GM21390 (cell line): ENCODE results near the gene CTTNBP2.

Experiments used
- ATAC-seq: cut with Tn5 transposase; IDR thresholded peaks from one replicate; pipeline ENCODE4 v1.9.1; 2021; ENCODE audit not compliant: unreplicated experiment

The CTTNBP2 gene

DNA sequence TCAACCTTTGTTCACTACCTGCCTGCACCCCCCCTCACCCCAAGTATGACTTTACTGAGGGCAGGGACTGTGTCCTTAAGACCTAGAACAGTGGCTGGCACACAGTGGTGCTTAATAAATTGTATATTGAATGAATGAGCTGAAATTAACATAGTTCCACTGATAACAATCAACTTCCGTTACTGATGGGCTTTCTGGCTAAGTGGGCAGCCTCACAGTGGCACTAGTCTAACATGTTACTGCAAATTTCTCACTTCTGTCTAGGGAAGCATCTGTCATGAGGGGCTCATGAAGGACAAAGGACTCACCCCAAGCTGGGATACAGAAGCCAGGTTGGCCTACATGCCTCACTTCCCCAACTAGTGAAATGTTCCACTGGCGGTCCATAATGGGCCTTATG is 79.3 kb downstream of the CTTNBP2 start:
- no peak for ATAC-seq

- no peak for ATAC-seq
Measured at GRCh38 chr7:117793521-117793920, 79.7 kb downstream of the CTTNBP2 start.

GRCh38 chr7:117791877-117792780 is 81.1 kb downstream of the CTTNBP2 start:
- ATAC-seq: peak; percentile 75

GRCh38 chr7:117790731-117791130 is 82.5 kb downstream of the CTTNBP2 start:
- no peak for ATAC-seq

DNA sequence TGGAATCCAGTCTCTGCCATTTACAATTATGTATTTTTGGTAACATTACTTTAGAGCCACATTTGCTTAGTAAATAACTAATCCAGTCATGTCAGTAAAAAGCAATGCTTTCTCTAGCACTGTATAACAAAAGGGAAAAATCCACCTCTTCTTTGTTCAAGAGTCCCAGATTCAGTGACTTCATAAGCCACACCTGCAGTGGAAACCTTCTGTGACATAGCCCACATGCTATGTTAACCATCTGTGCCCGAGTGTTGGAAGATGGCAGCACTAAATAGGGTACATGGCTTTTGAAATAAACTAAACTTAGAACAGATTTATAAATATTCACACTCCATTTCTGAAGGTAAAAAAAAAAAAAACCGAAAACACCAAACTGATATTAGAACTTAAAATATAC is 83.0 kb downstream of the CTTNBP2 start:
- no peak for ATAC-seq

DNA sequence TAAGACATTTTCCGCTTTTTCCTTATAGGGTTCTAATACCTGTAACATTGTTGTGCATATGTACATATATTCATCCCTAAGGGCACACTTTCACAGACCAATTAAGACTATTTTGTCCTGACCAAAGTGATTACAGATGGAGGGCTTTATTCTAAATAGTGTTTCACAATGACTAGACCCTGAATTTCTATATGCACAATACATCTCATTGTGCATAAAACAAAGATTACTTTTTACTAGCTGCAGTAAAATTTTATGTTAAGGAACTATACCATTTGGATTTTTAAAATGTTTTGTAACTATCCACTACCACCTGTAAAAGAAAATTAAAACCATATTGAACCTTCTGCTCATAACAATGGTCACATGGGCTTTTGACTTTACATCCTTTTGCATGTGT is 87.8 kb downstream of the CTTNBP2 start:
- ATAC-seq: no peak

DNA sequence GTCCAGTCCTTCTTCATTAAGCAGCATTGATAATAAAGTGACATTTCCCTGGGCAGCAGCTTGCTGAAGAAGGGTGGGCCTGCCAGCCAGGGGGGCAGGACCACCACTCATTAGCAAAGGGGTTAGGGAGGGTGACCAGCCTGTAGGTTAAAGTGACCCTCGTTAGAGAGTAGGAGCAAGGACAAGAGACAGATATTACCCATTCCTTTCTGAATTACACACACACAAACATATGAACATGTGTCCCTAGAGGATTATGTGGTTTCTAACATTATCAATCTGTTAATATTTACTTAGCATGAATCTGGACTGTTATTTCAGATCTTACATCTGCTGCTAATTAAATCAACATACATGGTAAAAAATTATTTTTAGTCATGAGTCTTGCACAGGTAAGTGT is 88.9 kb downstream of the CTTNBP2 start:
- ATAC-seq: no peak

DNA sequence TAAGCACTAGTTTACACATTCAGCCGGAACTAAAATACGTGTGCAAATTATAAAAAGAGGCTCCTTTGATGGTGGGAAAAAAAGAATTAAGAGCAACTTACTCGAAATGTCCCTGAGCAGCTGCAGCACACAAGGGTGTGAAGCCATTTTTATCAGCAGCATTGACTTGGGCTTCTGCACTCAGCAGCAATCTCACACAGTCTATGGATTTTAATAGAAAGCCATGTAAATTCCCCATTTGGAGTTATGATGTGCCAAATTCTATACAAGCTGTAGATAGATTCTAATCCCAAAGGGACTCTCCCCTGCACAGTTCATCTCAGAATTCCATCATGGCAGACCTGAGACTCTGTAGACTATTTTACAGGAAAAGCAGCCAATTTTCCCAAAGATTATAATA is 90.5 kb downstream of the CTTNBP2 start:
- no peak for ATAC-seq

DNA sequence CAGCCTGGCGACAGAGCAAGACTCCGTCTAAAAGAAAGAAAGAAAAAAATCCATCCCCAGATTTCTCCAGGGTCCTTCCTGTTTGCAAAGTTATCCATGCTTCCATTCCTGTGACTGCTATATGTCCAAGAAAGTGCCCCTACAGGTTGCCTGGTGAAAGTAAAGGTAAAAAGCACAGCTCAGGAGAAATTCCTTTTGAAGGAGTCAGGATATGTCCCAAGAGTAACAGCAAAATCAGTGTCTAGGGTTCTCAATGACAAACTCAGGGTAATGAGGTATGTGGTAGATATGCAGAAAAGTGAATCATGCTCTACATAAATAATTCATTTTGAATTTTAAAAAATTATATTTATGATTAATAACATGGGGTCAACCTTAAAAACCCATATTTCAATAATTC is 91.5 kb downstream of the CTTNBP2 start:
- ATAC-seq: no peak

- ATAC-seq: peak; percentile 87
Measured at GRCh38 chr7:117780832-117781231, 92.4 kb downstream of the CTTNBP2 start.

DNA sequence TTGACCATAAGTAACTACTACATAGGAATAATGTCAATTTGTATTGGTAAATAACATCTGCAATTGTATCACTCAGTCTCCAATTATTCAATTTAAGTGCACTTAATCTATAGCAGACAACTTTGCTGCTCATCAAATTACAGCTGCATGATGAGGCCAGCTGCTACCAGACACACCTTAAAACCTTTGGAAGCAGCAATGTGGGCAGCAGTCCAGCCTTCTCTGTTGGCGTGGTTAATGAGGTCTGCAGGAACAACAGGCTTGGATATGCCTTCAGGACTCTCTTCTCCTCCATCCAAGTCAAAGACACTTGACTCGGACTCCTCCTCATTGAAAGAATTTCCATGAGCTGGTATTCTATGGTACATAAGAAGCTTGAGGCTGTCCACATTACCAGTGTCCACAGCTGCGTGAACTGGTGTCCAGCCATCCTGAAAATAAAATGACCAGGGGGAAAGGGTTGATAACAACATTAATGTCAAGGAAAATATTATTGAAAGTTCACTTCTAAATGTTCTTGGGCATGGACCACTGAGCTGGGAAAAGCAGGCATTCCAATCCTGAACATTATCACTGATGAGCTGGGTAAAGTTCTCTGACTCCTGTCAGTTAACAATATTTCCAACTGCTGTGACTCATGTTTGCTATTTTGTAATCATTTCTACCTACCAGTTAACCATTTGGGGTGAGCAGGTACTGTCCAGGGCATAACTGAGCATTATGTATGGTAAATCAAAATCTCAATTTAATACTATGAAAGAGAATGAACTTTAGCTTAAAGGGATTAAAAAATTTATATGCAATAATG is 95.7 kb downstream of the CTTNBP2 start:
- no peak for ATAC-seq

DNA sequence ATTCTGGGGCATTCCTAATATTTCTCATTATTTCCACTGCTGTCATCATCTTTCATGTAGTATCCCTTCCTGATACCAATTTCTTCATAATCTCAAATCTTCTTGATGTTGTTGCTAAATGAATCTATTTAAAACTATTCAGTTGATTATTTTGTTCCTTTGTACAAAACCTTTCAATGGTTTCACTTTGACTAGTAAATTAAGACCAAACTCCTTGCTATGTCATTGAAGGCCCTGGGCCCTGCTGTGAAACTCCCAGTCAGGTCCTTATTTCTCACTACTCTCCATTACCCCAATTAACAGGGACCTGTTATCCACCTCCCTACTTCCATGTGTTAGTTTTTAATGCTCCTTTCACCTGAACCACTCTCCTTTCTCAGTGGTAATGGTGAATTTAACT is 97.0 kb downstream of the CTTNBP2 start:
- no peak for ATAC-seq

DNA sequence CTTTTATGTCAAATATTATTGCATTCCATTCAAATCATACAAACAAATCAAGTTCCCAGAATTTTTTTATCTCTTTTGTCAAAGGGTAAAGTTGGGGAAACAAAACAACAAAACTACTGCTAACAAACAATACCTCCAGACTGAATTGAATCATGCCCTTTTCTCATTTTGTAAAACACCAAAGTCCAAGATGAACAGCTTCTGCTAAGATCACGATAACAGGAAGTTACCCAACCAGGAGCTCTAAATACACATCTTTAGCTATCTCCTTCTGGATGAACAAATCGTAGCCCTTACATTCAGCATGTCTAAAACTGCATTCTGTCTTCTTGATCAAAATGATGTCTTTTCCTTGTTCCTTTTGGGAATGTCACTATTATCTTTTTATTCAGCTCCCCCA is 97.4 kb downstream of the CTTNBP2 start:
- no peak for ATAC-seq

- no peak for ATAC-seq
Measured at GRCh38 chr7:117774943-117775342, 98.3 kb downstream of the CTTNBP2 start.

DNA sequence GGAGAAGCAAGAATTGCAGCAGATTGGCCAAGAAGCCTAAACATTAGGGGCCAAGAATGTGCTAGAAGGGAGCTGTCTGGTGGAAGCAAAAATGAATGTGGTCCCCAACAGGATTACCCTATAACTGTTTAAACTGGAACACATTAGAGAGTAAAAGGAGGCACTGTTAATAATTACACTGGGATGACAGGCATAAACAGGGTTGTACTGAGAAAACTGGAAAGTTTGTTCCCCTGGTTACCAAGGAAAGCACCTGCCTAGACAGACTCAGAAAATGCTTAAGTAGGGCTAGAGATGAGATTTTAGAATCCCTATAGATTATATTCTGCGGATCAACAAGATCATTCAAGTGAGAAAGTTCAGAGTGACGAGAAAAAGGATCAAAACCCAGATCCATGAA is 100.8 kb downstream of the CTTNBP2 start:
- no peak for ATAC-seq

GRCh38 chr7:117771756-117772155 is 101.5 kb downstream of the CTTNBP2 start:
- ATAC-seq: no peak

DNA sequence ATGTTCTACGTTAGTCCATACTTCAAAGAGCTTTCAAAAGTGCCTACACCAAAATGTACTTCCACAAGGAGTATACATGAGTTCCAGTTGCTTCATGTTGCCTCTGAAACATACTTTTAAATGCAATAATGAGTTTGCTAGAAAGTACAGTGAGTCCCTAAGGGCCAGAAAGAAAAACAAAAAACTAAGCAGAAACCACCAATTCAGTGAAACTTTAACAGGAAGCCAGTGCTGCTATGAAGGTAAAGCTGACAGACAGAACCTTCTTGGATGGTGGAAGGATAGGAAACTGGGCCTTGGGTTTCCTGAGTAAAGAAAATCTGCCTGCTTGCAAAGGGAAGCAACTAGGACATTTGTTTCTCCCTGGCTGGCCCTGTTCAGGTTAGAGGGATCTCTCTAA is 104.2 kb downstream of the CTTNBP2 start:
- peak; percentile 39 for ATAC-seq

- ATAC-seq: no peak
Measured at GRCh38 chr7:117767951-117768350, 105.3 kb downstream of the CTTNBP2 start.

DNA sequence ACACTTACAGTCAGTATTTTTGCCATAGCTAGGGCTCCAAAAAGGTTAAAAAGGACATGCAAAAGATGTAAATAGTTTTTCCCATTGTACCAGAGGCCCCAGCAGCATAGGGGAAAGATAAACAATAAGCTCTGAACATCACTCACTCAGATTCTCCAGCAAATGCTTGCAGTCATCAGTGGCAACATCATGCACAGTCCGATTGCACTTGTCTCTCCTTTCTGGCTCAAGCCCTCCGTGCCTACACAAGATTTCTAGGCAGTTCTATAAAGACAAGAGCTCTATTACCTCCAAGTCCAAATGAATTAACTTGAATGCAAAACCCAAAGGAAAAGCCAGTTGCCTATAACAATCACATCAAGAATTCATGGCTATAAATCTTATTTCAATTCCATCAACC is 106.3 kb downstream of the CTTNBP2 start:
- ATAC-seq: no peak

DNA sequence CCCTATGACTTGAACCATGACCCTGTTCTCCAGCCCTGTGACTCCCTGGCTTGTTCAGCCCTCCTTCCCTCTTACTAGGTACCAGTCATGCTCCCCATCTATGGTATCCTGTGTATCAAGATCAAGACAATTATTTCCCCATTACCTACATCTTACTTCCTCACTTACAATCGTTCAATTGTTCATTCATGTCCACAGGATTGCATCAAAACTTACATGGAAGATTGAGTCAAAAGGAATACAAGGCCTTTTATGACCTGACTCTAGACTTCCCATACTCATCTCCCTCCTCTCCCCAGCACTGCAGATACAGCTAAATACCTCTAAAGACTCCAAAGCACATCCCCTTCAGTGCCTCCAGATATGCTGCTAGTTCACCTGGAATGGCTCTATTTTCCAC is 109.2 kb downstream of the CTTNBP2 start:
- ATAC-seq: no peak

GRCh38 chr7:117762055-117762454 is 111.2 kb downstream of the CTTNBP2 start:
- ATAC-seq: no peak

DNA sequence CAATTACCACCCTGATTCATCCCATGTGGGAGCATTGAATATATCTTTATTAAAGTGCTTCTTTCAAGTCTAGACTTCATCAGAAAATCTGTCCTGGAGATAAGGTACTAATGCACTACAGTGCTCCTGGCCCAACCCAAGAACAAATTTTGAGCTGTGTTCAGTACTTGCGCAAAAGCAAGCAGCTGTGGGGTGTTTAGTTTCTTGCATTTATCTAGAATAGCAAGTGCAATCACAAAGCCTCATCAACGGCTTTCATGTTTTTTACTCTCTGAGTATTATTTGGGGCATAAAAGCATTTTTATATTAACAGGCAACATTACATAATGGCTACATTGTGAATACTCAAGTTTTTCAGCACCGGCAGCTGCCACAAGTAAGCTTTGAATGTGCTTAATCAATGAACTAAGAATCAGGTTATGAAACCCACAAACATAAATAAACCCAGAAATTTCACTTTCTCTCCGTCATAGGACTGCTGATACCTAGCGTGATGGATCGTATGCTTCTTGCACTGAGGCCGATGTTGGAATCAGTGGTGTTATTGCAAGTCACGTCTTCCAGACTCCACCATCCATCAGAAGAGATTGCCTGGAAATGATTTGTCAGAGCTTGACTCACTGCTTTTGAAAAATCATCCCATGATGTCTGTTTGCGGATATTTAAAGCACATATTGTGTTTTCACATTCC is 113.1 kb downstream of the CTTNBP2 start:
- ATAC-seq: no peak
